Stimulated activated CD4-positive, alpha-beta T cell treated with anti-CD3 and anti-CD28 coated beads, Interleukin-2, amount 100 ng/mL, for 4 hours (primary cell): Measurements from ENCODE around the gene TUBB3.
"Not testable (repeated sequence)": the region's sequence is repeated elsewhere in the genome, so short reads cannot be mapped to it uniquely, and the experiment has no call there.

ENCODE experiments used
- DNase-seq: peaks from one replicate; pipeline ENCODE4 v3.0.0-alpha.2; 2020; ENCODE audit warnings: low read depth

TUBB3 gene

DNA sequence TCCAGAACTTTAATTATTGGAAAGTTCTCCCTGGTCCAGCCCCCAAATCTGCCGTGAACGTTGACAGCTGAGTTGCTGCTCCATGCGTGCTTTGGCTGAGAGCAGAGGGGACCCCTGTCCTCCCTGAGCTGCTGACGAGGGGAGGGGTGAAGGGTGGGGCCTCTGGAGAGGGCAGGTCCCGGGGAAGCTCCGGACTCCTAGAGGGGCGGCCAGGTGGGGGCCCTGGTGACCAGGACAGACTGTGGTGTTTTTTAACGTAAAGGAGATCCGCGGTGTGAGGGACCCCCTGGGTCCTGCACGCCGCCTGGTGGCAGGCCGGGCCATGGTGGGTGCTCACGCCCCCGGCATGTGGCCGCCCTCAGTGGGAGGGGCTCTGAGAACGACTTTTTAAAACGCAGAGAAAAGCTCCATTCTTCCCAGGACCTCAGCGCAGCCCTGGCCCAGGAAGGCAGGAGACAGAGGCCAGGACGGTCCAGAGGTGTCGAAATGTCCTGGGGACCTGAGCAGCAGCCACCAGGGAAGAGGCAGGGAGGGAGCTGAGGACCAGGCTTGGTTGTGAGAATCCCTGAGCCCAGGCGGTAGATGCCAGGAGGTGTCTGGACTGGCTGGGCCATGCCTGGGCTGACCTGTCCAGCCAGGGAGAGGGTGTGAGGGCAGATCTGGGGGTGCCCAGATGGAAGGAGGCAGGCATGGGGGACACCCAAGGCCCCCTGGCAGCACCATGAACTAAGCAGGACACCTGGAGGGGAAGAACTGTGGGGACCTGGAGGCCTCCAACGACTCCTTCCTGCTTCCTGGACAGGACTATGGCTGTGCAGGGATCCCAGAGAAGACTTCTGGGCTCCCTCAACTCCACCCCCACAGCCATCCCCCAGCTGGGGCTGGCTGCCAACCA is 4.4 kb upstream of the TUBB3 start, which contains the start of gene MC1R:
Gene MC1R, plus strand, starts transcription at position 410 of the 895 bp plus-strand sequence. Its CDS starts 397 bp downstream, at position 807.
- DNase-seq, result no peak

DNA sequence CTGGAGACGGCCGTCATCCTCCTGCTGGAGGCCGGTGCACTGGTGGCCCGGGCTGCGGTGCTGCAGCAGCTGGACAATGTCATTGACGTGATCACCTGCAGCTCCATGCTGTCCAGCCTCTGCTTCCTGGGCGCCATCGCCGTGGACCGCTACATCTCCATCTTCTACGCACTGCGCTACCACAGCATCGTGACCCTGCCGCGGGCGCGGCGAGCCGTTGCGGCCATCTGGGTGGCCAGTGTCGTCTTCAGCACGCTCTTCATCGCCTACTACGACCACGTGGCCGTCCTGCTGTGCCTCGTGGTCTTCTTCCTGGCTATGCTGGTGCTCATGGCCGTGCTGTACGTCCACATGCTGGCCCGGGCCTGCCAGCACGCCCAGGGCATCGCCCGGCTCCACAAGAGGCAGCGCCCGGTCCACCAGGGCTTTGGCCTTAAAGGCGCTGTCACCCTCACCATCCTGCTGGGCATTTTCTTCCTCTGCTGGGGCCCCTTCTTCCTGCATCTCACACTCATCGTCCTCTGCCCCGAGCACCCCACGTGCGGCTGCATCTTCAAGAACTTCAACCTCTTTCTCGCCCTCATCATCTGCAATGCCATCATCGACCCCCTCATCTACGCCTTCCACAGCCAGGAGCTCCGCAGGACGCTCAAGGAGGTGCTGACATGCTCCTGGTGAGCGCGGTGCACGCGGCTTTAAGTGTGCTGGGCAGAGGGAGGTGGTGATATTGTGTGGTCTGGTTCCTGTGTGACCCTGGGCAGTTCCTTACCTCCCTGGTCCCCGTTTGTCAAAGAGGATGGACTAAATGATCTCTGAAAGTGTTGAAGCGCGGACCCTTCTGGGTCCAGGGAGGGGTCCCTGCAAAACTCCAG is 3.4 kb upstream of the TUBB3 start:
- DNase-seq, result no peak

DNA sequence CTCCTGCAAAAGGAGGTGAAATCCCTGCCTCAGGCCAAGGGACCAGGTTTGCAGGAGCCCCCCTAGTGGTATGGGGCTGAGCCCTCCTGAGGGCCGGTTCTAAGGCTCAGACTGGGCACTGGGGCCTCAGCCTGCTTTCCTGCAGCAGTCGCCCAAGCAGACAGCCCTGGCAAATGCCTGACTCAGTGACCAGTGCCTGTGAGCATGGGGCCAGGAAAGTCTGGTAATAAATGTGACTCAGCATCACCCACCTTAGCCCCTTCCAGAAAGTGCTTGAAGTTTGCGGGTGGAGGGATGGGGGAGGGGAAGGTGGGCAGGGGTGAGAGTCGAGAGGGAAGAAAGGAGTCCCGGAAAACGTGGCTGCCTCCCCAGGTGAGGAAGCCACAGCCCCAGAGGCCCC is 2.4 kb upstream of the TUBB3 start:
- DNase-seq, result no peak

DNA sequence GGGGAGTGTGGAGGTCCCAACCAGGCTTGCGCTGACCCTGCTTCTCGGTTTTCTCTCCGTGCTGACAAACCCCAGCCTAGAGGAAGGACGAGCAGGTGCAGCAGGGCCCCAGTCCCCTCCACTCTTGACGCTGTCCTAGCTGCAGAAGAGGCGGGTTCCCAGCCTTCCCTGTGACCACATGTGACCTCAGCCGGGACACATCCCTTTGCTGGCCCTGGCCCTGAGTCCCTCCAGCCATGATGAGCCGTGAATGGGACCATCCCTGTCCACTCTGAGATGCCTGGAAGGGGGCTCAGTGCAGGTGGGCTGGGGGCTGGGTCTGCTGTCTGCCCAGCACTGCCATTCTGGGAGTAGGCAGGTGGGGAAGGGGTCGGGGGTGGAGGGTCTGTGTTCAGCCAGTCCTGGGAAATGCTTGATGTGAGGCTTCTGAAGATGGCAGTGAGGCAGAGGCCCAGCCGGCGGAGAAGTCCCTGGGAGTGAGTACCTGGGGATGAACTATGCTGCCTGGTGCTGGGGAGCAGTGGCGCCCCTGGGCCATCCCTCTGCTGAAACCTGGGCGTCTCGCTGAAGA is 1.9 kb upstream of the TUBB3 start:
- DNase-seq, result no peak

GRCh38 chr16:89921702-89922476 is 1.3 kb upstream of the TUBB3 start:
- no peak for DNase-seq

GRCh38 chr16:89922477-89922883 is 662 bp upstream of the TUBB3 start:
- DNase-seq, result no peak

- no peak for DNase-seq
These were observed 626 bp downstream of the TUBB3 start for GRCh38 chr16:89923640-89924296.

DNA sequence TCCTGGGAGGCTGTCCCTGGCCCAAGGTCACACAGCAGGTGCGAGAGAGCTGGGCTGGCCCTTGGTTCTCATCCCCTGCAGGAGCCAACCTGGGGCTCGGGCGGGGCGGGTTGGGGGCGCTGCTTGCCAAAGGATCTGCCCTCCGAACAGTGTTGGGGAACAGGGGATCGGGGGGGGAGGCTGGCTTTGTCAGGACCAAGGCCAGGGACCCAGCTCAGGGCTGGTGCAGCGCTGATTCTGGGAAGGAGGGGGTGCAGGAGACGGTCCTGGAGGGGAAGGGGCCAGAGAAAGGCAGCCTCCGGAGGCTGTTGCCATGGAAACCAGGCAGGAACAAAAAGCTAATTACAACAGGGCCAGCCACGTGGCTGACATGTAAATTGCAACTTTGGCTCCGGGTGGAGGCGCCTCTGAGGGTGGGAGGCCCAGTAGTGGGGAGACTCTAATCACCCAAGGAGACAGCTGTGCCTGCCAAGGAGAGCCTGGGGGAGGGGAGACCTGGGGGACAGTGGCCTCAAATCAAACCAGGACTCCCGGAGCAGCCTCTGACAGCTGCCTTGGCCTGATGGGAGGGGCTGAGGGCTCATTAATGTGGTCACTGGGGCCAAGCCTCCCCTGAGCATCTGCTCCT is 1.3 kb downstream of the TUBB3 start:
- DNase-seq, result no peak

DNA sequence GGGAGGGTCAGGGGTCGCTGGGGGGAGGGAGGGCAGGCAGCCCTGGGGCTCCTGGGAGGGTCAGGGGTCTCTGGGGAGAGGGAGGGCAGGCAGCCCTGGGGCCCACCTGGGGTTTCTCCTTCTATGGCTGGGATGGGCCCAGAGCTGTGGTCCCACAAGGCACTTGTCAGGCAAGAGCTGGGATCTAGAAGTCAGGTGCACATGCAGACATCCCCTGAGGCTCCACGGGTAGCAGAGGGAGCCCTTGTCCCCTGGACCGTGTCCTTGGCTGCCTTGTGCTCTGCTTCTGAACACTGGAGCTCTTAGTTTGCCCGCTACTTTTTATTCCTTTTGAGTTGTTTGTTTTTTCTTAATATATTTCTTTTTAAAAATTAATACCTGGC is 1.8 kb downstream of the TUBB3 start:
- no peak for DNase-seq

DNA sequence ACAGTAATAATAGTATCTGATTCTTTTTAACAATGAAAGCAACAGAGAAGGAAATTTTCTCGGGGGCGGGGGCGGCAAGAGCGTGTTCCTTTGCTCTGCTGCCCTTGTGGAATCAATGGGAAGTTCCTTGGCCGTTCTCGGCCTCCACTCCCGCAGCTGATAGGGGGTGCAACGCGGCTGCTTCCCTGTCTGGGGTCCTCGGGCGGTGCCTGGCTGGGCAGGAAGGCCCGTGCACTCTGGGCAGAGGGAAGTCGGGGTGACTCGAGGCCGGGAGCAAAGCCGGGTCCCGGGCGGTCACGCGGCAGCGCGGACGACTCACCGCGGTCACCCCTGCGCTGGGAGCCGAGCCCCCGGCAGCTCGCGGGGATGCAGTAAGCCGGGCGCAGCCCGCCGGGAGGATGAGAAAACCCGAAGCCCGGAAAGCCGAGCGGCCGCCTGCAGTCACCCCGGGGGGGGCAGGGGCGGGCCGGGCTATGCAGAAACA is 2.5 kb downstream of the TUBB3 start:
- DNase-seq, result no peak

DNA sequence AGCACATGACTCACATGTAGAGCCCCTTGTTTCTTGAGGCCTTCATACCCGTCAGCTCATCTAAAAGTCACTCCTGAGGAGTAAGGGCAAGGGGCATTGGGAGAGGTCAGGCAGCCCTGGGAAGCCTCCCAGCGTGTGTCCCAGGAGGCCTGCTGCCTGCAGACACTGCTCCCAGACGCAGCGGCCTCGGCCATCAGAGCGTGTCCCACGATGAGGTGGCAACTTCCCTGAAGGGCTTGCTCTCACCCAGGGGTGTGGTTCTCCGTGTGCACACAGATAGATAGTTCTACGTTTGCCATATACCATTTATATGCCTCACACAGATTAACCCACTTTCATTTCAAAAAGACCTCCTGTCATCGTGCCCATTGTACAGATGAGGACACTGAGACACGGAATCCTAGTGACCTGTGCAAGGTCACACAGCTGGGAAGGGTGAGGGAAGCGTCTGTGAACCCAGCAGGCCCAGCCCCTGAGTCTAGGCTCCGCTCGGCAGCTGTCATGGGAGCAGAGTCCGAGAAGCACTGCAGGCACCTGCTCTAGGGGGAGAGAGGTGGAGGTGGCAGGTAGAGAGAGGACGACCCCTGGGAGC is 8.3 kb downstream of the TUBB3 start:
- no peak for DNase-seq

DNA sequence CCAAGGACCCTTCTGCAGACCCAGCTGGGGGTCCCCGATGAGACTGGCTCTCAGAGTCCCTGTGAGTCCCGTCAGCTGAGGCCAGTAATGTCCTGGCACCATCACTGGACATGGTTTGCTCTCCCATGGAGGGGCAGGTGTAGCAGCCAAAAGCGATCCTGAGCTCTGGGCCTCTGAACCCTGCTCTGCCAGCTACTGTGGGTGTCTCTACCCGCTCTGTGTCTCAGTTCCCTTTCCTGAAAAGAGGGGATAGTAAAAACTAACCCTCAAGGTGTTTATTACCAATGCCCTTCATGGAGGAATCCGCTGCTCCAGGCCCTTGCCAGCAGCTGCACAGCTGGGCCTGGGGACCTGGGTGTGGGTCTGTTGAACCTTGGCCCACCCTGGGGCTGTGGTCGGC is 8.8 kb downstream of the TUBB3 start:
- DNase-seq, result no peak

DNA sequence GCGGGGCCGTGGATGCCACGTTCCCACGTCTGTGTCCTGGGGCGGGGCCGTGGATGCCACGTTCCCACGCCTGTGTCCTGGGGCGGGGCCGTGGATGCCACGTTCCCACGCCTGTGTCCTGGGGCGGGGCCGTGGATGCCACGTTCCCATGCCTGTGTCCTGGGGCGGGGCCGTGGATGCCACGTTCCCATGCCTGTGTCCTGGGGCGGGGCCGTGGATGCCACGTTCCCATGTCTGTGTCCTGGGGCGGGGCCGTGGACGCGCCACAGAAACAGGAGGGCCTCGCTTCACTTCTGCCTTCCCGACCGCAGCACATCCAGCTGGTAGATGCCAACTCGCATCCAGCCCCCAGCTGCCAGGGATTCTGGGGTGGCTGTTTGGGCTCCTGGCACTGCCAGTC is 10.9 kb downstream of the TUBB3 start:
- not testable (repeated sequence) for DNase-seq

- DNase-seq, result no peak
These were observed 11.7 kb downstream of the TUBB3 start for GRCh38 chr16:89934611-89935553.

- DNase-seq, result not testable (repeated sequence)
These were observed 12.5 kb downstream of the TUBB3 start for GRCh38 chr16:89935620-89936019.

- no peak for DNase-seq
These were observed 12.9 kb downstream of the TUBB3 start for GRCh38 chr16:89936034-89936433.

DNA sequence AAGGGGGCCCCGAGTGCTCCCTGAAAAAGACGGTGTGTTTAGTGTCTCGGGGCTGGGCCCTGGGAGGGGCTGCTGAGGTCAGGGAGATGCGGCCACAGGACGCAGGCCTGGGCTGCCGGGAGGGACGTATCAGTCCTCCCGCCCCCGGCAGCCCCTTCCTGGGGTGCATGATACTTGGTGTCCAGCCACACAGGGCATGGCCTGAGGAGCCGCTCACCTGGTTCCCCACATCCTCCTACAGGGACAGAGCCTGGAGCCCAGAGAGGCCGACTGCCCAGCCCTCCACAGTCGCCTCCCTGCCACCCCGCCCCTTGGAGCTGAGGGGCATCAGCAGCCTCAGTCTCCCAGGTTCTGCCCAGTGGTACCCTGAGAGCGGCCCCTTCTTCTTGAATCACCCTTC is 13.4 kb downstream of the TUBB3 start:
- DNase-seq, result no peak

DNA sequence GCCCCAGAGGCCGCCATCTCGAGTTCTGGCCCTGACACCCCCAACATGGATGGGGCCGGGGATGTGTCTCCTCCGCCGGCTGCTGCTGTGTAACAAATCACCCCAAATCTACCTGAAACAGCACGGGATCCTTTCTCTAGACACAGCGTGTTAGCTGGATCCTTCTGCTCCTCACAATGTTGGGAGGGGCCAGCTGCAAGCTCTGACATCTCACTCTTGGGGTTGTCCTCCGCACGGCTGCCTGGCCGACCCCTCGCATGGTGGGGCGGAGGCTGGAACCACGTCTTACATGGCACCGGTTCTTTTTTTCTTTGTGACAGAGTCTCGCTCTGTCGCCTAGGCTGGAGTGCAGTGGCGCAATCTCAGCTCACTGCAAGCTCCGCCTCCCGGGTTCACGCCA is 13.8 kb downstream of the TUBB3 start:
- no peak for DNase-seq
